ENCODE measurements around the gene NUCKS1.
"Not testable (repeated sequence)": the region's sequence is repeated elsewhere in the genome, so short reads cannot be mapped to it uniquely, and the experiment has no call there.

The NUCKS1 gene

GRCh38 chr1:205729945-205730610 is 19.9 kb downstream of the NUCKS1 start:
- peak; percentile 54 for DNase-seq (ENCODE audit: low read depth)

GRCh38 chr1:205726619-205727125 is 23.3 kb downstream of the NUCKS1 start:
- DNase-seq (ENCODE audit: low read depth) = no peak

GRCh38 chr1:205725514-205725913 is 24.5 kb downstream of the NUCKS1 start:
- DNase-seq (ENCODE audit: low read depth) = no peak

GRCh38 chr1:205720740-205721139 is 29.2 kb downstream of the NUCKS1 start:
- not testable (repeated sequence) for DNase-seq (ENCODE audit: low read depth)

- DNase-seq (ENCODE audit: low read depth) = no peak
These were observed 30.2 kb downstream of the NUCKS1 start for GRCh38 chr1:205719762-205720161.

GRCh38 chr1:205719015-205719414 is 31.0 kb downstream of the NUCKS1 start:
- no peak for DNase-seq (ENCODE audit: low read depth)

- no peak for DNase-seq (ENCODE audit: low read depth)
These were observed 33.4 kb downstream of the NUCKS1 start for GRCh38 chr1:205716371-205717132.

GRCh38 chr1:205715628-205716027 is 34.4 kb downstream of the NUCKS1 start:
- DNase-seq (ENCODE audit: low read depth) = no peak

GRCh38 chr1:205714906-205715246 is 35.1 kb downstream of the NUCKS1 start:
- DNase-seq (ENCODE audit: low read depth) = no peak

- peak; percentile 29 for DNase-seq (ENCODE audit: low read depth)
These were observed 35.6 kb downstream of the NUCKS1 start for GRCh38 chr1:205714190-205714905.

GRCh38 chr1:205711105-205712048 is 38.6 kb downstream of the NUCKS1 start:
- peak; percentile 83 for DNase-seq (ENCODE audit: low read depth)

- DNase-seq (ENCODE audit: low read depth) = no peak
These were observed 39.5 kb downstream of the NUCKS1 start for GRCh38 chr1:205710201-205711062.

- DNase-seq (ENCODE audit: low read depth) = no peak
These were observed 40.3 kb downstream of the NUCKS1 start for GRCh38 chr1:205709640-205710039.

- DNase-seq (ENCODE audit: low read depth) = peak; percentile 65
These were observed 41.0 kb downstream of the NUCKS1 start for GRCh38 chr1:205709059-205709398.

- DNase-seq (ENCODE audit: low read depth) = no peak
These were observed 43.1 kb downstream of the NUCKS1 start for GRCh38 chr1:205706601-205707502.

- DNase-seq (ENCODE audit: low read depth) = no peak
These were observed 45.1 kb downstream of the NUCKS1 start for GRCh38 chr1:205704903-205705302.

GRCh38 chr1:205703072-205703471 is 46.9 kb downstream of the NUCKS1 start:
- no peak for DNase-seq (ENCODE audit: low read depth)

GRCh38 chr1:205701891-205702290 is 48.1 kb downstream of the NUCKS1 start:
- no peak for DNase-seq (ENCODE audit: low read depth)

GRCh38 chr1:205701420-205701819 is 48.6 kb downstream of the NUCKS1 start:
- no peak for DNase-seq (ENCODE audit: low read depth)

All from iris pigment epithelial cell (primary cell).